NCI-H2171 treated with DMSO at 0.1 percent for 48 hours (cell line): ENCODE measurements around the gene TMEM208.
A peak's percentile ranks its signal among the peaks of the same experiment; 100 is the strongest.

Experiments
- DNase-seq: peaks from one replicate; lab custom pipeline; 2025; lab: John Stamatoyannopoulos, UW

Gene TMEM208

GRCh38 chr16:67209565-67209964 is 17.4 kb upstream of the TMEM208 start:
- DNase-seq = no peak

GRCh38 chr16:67210069-67210937 is 16.6 kb upstream of the TMEM208 start:
- no peak for DNase-seq

- DNase-seq = no peak
These were observed 15.3 kb upstream of the TMEM208 start for GRCh38 chr16:67211674-67212073.

GRCh38 chr16:67212766-67213165 is 14.2 kb upstream of the TMEM208 start:
- no peak for DNase-seq

- DNase-seq = no peak
These were observed 13.5 kb upstream of the TMEM208 start for GRCh38 chr16:67213197-67214019.

- DNase-seq = no peak
These were observed 11.2 kb upstream of the TMEM208 start for GRCh38 chr16:67215706-67216105.

GRCh38 chr16:67216612-67217490 is 10.1 kb upstream of the TMEM208 start:
- DNase-seq = no peak

- no peak for DNase-seq
These were observed 2.9 kb upstream of the TMEM208 start for GRCh38 chr16:67223992-67224391.

- peak; percentile 72 for DNase-seq
These were observed 581 bp upstream of the TMEM208 start for GRCh38 chr16:67226295-67226803.

GRCh38 chr16:67227567-67227921 is 614 bp downstream of the TMEM208 start:
- DNase-seq = no peak

- no peak for DNase-seq
These were observed 1.3 kb downstream of the TMEM208 start for GRCh38 chr16:67228034-67228785.

GRCh38 chr16:67228905-67229304 is 2.0 kb downstream of the TMEM208 start:
- DNase-seq = no peak

GRCh38 chr16:67229906-67230808 is 3.2 kb downstream of the TMEM208 start:
- no peak for DNase-seq

- DNase-seq = no peak
These were observed 4.1 kb downstream of the TMEM208 start for GRCh38 chr16:67230809-67231660.

GRCh38 chr16:67233596-67233995 is 6.7 kb downstream of the TMEM208 start:
- no peak for DNase-seq

- no peak for DNase-seq
These were observed 7.3 kb downstream of the TMEM208 start for GRCh38 chr16:67234180-67234597.

- no peak for DNase-seq
These were observed 9.1 kb downstream of the TMEM208 start for GRCh38 chr16:67235816-67236562.
